Hematopoietic multipotent progenitor cell treated with erythropoietin and hydrocortisone succinate and interleukin-3 and kit ligand, for 15 days (in vitro differentiated cells): ENCODE results near the gene SIRPB2.

Source experiments
- DNase-seq: peaks from one replicate; pipeline ENCODE4 v3.0.0-alpha.2; 2015; ENCODE audit warnings: low spot score

Gene SIRPB2

GRCh38 chr20:1471242-1471641, 20.0 kb downstream of the SIRPB2 start:
- DNase-seq, result no peak

GRCh38 chr20:1469925-1470571, 21.2 kb downstream of the SIRPB2 start:
- peak; percentile 52 for DNase-seq

- no peak for DNase-seq
These were observed 21.8 kb downstream of the SIRPB2 start for GRCh38 chr20:1469306-1469905.

- DNase-seq, result no peak
These were observed 23.0 kb downstream of the SIRPB2 start for GRCh38 chr20:1468117-1468624.

GRCh38 chr20:1467355-1468116, 23.7 kb downstream of the SIRPB2 start:
- peak; percentile 23 for DNase-seq

GRCh38 chr20:1467082-1467354, 24.2 kb downstream of the SIRPB2 start:
- DNase-seq, result no peak

- DNase-seq, result peak; percentile 94
These were observed 24.8 kb downstream of the SIRPB2 start, which contains the start of gene NSFL1C for GRCh38 chr20:1466211-1467081. TSS of gene NSFL1C (minus strand) at chr20:1466849. CDS start at chr20:1466824, 25 bp downstream.

GRCh38 chr20:1465470-1466210, 25.6 kb downstream of the SIRPB2 start:
- no peak for DNase-seq

- no peak for DNase-seq
These were observed 27.1 kb downstream of the SIRPB2 start for GRCh38 chr20:1463971-1464570.

GRCh38 chr20:1462834-1463233, 28.4 kb downstream of the SIRPB2 start:
- no peak for DNase-seq

GRCh38 chr20:1462001-1462400, 29.2 kb downstream of the SIRPB2 start:
- no peak for DNase-seq

- no peak for DNase-seq
These were observed 30.9 kb downstream of the SIRPB2 start for GRCh38 chr20:1460275-1460674.

GRCh38 chr20:1457992-1458391, 33.2 kb downstream of the SIRPB2 start:
- no peak for DNase-seq

GRCh38 chr20:1456300-1456699, 34.9 kb downstream of the SIRPB2 start:
- no peak for DNase-seq

GRCh38 chr20:1450926-1451491, 40.2 kb downstream of the SIRPB2 start:
- DNase-seq, result no peak

- no peak for DNase-seq
These were observed 41.9 kb downstream of the SIRPB2 start for GRCh38 chr20:1449370-1449769.

- DNase-seq, result no peak
These were observed 43.1 kb downstream of the SIRPB2 start for GRCh38 chr20:1448081-1448620.

- no peak for DNase-seq
These were observed 44.7 kb downstream of the SIRPB2 start for GRCh38 chr20:1446536-1446935.

- DNase-seq, result no peak
These were observed 48.1 kb downstream of the SIRPB2 start for GRCh38 chr20:1443085-1443484.

GRCh38 chr20:1442304-1442703, 48.9 kb downstream of the SIRPB2 start:
- DNase-seq, result no peak
